CD4-positive, alpha-beta T cell (primary cell): ENCODE data around the gene HMGCS2. TPM values are rescaled to one million over a fixed set of nuclear protein-coding genes. Genes with fewer than 3 reads are reported as not detected.

Source experiments
- ATAC-seq: fragments of 200-7000 bp; cut with Tn5 transposase; one replicate; pipeline ENCODE4 v1.10.0; 2022; ENCODE audit warnings: mild to moderate bottlenecking; ENCODE audit not compliant: poor library complexity
- CTCF ChIA-PET: fragments of 350-600 bp; sonication (Branson Sonifier 250); formaldehyde crosslinking; loops from one replicate; lab custom pipeline; 2021; ENCODE audit warnings: antibody characterized with exemption, inconsistent platforms; lab: Charles Lee
- POLR2A ChIA-PET: fragments of 350-600 bp; sonication (Branson Sonifier 250); formaldehyde crosslinking; loops from one replicate; lab custom pipeline; 2021; ENCODE audit warnings: antibody characterized with exemption, inconsistent platforms; lab: Charles Lee
- DNase-seq, 14 experiments: peaks; one replicate each; pipeline ENCODE4 v3.0.0-alpha.2; 2013 to 2020; ENCODE audit warnings: mixed read lengths in 2 of 14
- H3K27ac ChIP-seq, 2 donors: one replicate each; pipeline versions ENCODE4 v1.5.1 to v1.7.0; 2013; ENCODE audit warnings: low read length in 2 of 2, low read depth in 1 of 2, mild to moderate bottlenecking in 1 of 2
- H3K27me3 ChIP-seq, 2 experiments: 1 replicate in 1 of 2; 2 replicates in 1 of 2; pipeline versions ENCODE4 v1.6.1 to v1.7.0; 2013; ENCODE audit warnings: low read length in 2 of 2, control low read depth in 1 of 2, mild to moderate bottlenecking in 1 of 2, moderate library complexity in 1 of 2; ENCODE audit not compliant: insufficient read depth in 2 of 2, control insufficient read depth in 1 of 2
- H3K36me3 ChIP-seq: one replicate; pipeline ENCODE4 v1.6.1; 2013; ENCODE audit warnings: low read length, control low read depth; ENCODE audit not compliant: insufficient read depth
- H3K4me1 ChIP-seq: one replicate; pipeline ENCODE4 v1.6.1; 2013; ENCODE audit warnings: low read length, control low read depth; ENCODE audit not compliant: insufficient read depth
- H3K4me3 ChIP-seq: one replicate; pipeline ENCODE4 v1.5.1; 2013; ENCODE audit warnings: mild to moderate bottlenecking, low read length, moderate library complexity
- H3K9me3 ChIP-seq, 2 experiments: 1 replicate in 1 of 2; 2 replicates in 1 of 2; pipeline versions ENCODE4 v1.6.1 to v1.7.0; 2013; ENCODE audit warnings: low read length in 2 of 2, mild to moderate bottlenecking in 2 of 2, control low read depth in 1 of 2, moderate library complexity in 1 of 2; ENCODE audit not compliant: control insufficient read depth in 1 of 2, insufficient read depth in 1 of 2
- H3K27ac Mint-ChIP-seq: one replicate; pipeline ENCODE4 v1.8.0; 2020; ENCODE audit warnings: mixed read lengths
- H3K27me3 Mint-ChIP-seq: one replicate; pipeline ENCODE4 v1.8.0; 2021; ENCODE audit warnings: mixed read lengths
- H3K36me3 Mint-ChIP-seq: one replicate; pipeline ENCODE4 v1.8.0; 2021; ENCODE audit warnings: low read depth, mixed read lengths
- H3K4me1 Mint-ChIP-seq: one replicate; pipeline ENCODE4 v1.8.0; 2021; ENCODE audit warnings: low read depth, mixed read lengths
- H3K4me3 Mint-ChIP-seq: one replicate; pipeline ENCODE4 v1.8.0; 2020; ENCODE audit warnings: mild to moderate bottlenecking, mixed read lengths
- H3K9me3 Mint-ChIP-seq: one replicate; pipeline ENCODE4 v1.8.0; 2020; ENCODE audit warnings: mixed read lengths
- CTCF ChIP-seq: fragments of 200-600 bp; IDR thresholded peaks from one replicate; pipeline ENCODE4 v1.8.0; 2022; ENCODE audit warnings: antibody characterized with exemption, mild to moderate bottlenecking
- intact Hi-C, 2 experiments: fragments of 100-400 bp; cut with DNase I in 1 of 2; cut with micrococcal nuclease in 1 of 2; formaldehyde crosslinking; loops; one replicate each; pipeline versions ENCODE4 v1.15.1 to v1.9.0; 2023 to 2025; cut with DNase I, micrococcal nuclease
- polyA plus RNA-seq, 2 donors: library from polyadenylated mRNA; unstranded; fragments of 120-200 nt; gene quantifications; one replicate each; pipeline ENCODE4 v1.2.1, GENCODE V29; 2013
- total RNA-seq, 174 experiments: library from RNA in 2 of 174; stranded (reverse) in 2 of 174; gene quantifications; one replicate each; pipeline ENCODE4 v1.2.3 and lab custom pipeline; 2021 to 2026

The HMGCS2 gene
- total RNA-seq (not detected), total RNA-seq (lab: John Stamatoyannopoulos, UW) (0 to 0.09 (median 0) reads per million in 172 experiments)
- polyA plus RNA-seq (2013, experiment 1 of 2) = not detected
- polyA plus RNA-seq (2013, experiment 2 of 2) = not detected

DNA sequence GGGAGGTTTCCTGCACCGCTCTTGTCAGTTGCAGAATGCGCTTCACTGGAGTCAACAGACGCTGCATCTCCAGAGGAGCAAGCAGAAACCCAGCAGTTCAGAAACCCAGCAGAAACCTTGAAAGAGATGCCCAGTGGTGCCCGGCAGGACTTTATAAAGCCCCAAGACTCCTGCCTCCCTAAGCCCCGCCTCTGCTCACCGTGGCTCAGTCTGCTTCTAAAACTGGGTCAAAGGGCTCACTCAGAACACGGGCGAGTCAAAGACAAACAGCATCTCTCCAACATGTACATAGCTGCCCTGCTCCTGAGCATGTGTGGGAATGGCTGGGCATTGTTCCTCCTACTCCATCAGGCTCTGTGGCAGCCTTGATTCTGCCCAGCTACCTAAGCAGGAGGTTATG, at the start of gene HMGCS2:
Gene HMGCS2, minus strand, starts transcription at position 128 of the 400 bp plus-strand sequence. Its CDS starts 61 bp downstream, at position 67.
- Mint-ChIP-seq H3K27ac (no peak within 1 kb of the TSS), H3K9me3 (no peaks in the 10 kb centered on the region), H3K36me3 (no peaks in the 10 kb centered on the region), H3K27me3 (peaks cover 17% of the 10 kb centered on the region), H3K4me1 (no peaks in the 10 kb centered on the region), H3K4me3 (no peak within 1 kb of the TSS)
- Histone ChIP-seq H3K9me3 (no peaks in the 10 kb centered on the region), H3K4me3 (no peak within 1 kb of the TSS), H3K27ac (no peak within 1 kb of the TSS), H3K27me3 (peaks cover 6 to 14% of the 10 kb centered on the region in 2 experiments), H3K36me3 (no peaks in the 10 kb centered on the region), H3K4me1 (no peaks in the 10 kb centered on the region)
- DNase-seq = no peak
- no peak for ATAC-seq
- POLR2A ChIA-PET = no interaction called here
- no peak for TF ChIP-seq CTCF
- intact Hi-C loops = no loop called here
- CTCF ChIA-PET = no interaction called here

DNA sequence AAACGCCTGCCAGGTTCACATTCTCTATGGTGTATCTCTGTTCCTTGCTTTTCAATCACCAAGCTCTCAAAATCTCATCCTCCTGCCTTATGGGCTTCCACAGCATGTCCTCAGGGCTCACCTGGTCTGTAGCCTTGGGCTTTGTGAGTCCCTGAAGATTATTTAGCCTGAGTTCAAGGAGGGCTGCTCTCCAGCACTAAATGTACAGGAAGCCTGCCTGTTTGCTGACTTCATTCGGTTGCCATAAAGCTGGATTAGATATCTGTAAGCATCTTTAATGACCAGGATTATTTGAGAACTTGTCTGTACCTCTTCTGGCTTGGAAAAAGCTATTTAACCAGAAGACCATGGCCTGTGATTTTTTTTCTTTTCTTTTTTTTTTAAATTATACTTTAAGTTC, 49.5 kb upstream of the HMGCS2 start:
- Mint-ChIP-seq H3K9me3 (no peaks in the 10 kb centered on the region), H3K4me3 (no peak overlapping the region), H3K4me1 (no peaks in the 10 kb centered on the region), H3K27ac (no peak overlapping the region), H3K27me3 (peaks cover 17% of the 10 kb centered on the region), H3K36me3 (no peaks in the 10 kb centered on the region)
- Histone ChIP-seq H3K27me3 (peaks cover 12% of the 10 kb centered on the region in 2 experiments), H3K36me3 (no peaks in the 10 kb centered on the region), H3K9me3 (peaks cover 0 to 3% of the 10 kb centered on the region in 2 experiments), H3K27ac (no peak overlapping the region), H3K4me3 (no peak overlapping the region), H3K4me1 (no peaks in the 10 kb centered on the region)
- ChIA-PET CTCF (no interaction called here), POLR2A (no interaction called here)
- ATAC-seq = no peak
- intact Hi-C loops = no loop called here
- no peak for TF ChIP-seq CTCF
- DNase-seq = no peak

GRCh38 chr1:119816407-119816806, 47.7 kb upstream of the HMGCS2 start:
- no peaks in the 10 kb centered on the region for H3K4me1 ChIP-seq
- no peak overlapping the region for H3K4me3 Mint-ChIP-seq
- no peak for DNase-seq
- H3K4me3 ChIP-seq = no peak overlapping the region
- CTCF ChIA-PET = no interaction called here
- intact Hi-C loops = no loop called here
- no peaks in the 10 kb centered on the region for H3K36me3 ChIP-seq
- no peaks in the 10 kb centered on the region for H3K9me3 Mint-ChIP-seq
- no peak overlapping the region for H3K27ac ChIP-seq
- ATAC-seq = no peak
- H3K4me1 Mint-ChIP-seq = no peaks in the 10 kb centered on the region
- H3K27ac Mint-ChIP-seq = no peak overlapping the region
- H3K36me3 Mint-ChIP-seq = no peaks in the 10 kb centered on the region
- H3K27me3 Mint-ChIP-seq = peaks cover 4% of the 10 kb centered on the region
- H3K9me3 ChIP-seq = no peaks in the 10 kb centered on the region
- POLR2A ChIA-PET = no interaction called here
- peaks cover 2 to 5% of the 10 kb centered on the region in 2 experiments for H3K27me3 ChIP-seq
- no peak for TF ChIP-seq CTCF
